Lung (tissue), 12 donors: ENCODE data around the gene DLG2. TPM values are rescaled to one million over a fixed set of nuclear protein-coding genes. Genes with fewer than 3 reads are reported as not detected.

Experiments
- ATAC-seq: fragments of 200-7000 bp; cut with Tn5 transposase; one replicate; pipeline ENCODE4 v1.9.1; 2020; ENCODE audit warnings: moderate number of reproducible peaks; ENCODE audit not compliant: insufficient read depth, low FRiP score
- DNase-seq, 3 donors: peaks; one replicate each; pipeline ENCODE4 v3.0.0-alpha.2; 2013 to 2017
- H3K27ac ChIP-seq, 2 donors: one replicate each; pipeline ENCODE4 v1.5.1; 2013; ENCODE audit warnings: mild to moderate bottlenecking in 2 of 2, moderate library complexity in 2 of 2, control low read depth in 1 of 2, inconsistent platforms in 1 of 2, low read depth in 1 of 2, low read length in 1 of 2
- H3K27me3 ChIP-seq, 3 donors: one replicate each; pipeline ENCODE4 v1.5.1; 2013; ENCODE audit warnings: low read length in 2 of 3; ENCODE audit not compliant: control insufficient read depth in 3 of 3, insufficient read depth in 3 of 3
- H3K36me3 ChIP-seq, 4 donors: one replicate each; pipeline ENCODE4 v1.5.1; 2013; ENCODE audit warnings: low read length in 4 of 4, mild to moderate bottlenecking in 1 of 4, moderate library complexity in 1 of 4; ENCODE audit not compliant: control insufficient read depth in 4 of 4, insufficient read depth in 4 of 4
- H3K4me1 ChIP-seq, 5 donors: one replicate each; pipeline ENCODE4 v1.5.1; 2013; ENCODE audit warnings: low read length in 5 of 5, mild to moderate bottlenecking in 2 of 5, moderate library complexity in 1 of 5; ENCODE audit not compliant: control insufficient read depth in 5 of 5, insufficient read depth in 5 of 5
- H3K4me3 ChIP-seq: one replicate; pipeline ENCODE4 v1.5.1; 2013; ENCODE audit warnings: mild to moderate bottlenecking, control low read depth, moderate library complexity
- H3K9ac ChIP-seq, 2 donors: one replicate each; pipeline ENCODE4 v1.5.1; 2013; ENCODE audit warnings: low read length in 2 of 2, control low read depth in 1 of 2; ENCODE audit not compliant: insufficient read depth in 1 of 2
- H3K9me3 ChIP-seq, 4 donors: one replicate each; pipeline ENCODE4 v1.5.1; 2013; ENCODE audit warnings: low read length in 3 of 4, mild to moderate bottlenecking in 1 of 4, moderate library complexity in 1 of 4; ENCODE audit not compliant: control insufficient read depth in 4 of 4, insufficient read depth in 3 of 4
- CTCF ChIP-seq: IDR thresholded peaks from 2 replicates; pipeline ENCODE4 v1.5.1; 2012; ENCODE audit warnings: mild to moderate bottlenecking; ENCODE audit errors: control extremely low read depth, extremely low read depth
- WGBS, 2 donors: extraction: QIAGEN DNeasy Blood & Tissue Kit; methylation state at CpG; one replicate each; pipeline ENCODE4 v1.1.7; 2013; 5-methylcytosine and 5-hydroxymethylcytosine counted together
- polyA plus RNA-seq, 2 donors: library from polyadenylated mRNA; stranded (reverse); fragments of 200-250 nt; gene quantifications; one replicate each; pipeline ENCODE4 v1.2.1, GENCODE V29; 2013
- total RNA-seq, 2 donors: library from RNA; depleted of rRNA in 1 of 2; stranded (reverse); fragments of >200 nt in 1 of 2; gene quantifications; one replicate each; pipeline ENCODE4 v1.2.1, GENCODE V29; 2014 to 2021
- donor health status: control.
- donor health status: control.
- donor health status: Bipolar disorder and iron deficiency.
- donor health status: healthy.
- donor health status: DM: yes; HTN: yes; CAD: no.

Gene DLG2
- total and polyA plus RNA-seq, 4 donors = 0.32 to 24.1 (median 5.4) TPM

GRCh38 chr11:84036664-84037194 is 1590.4 kb downstream of the DLG2 start:
- Histone ChIP-seq H3K27me3 (no peaks in the 10 kb centered on the region), H3K4me1 (no peaks in the 10 kb centered on the region), H3K9ac (no peak overlapping the region), H3K27ac (no peak overlapping the region), H3K36me3 (no peaks in the 10 kb centered on the region), H3K4me3 (no peak overlapping the region), H3K9me3 (no peaks in the 10 kb centered on the region)
- WGBS, 2 donors = 63 to 73% methylated on average over 2 of the region's 2 CpGs
- no peak for TF ChIP-seq CTCF
- DNase-seq = no peak
- no peak for ATAC-seq

GRCh38 chr11:84035645-84036044 is 1591.5 kb downstream of the DLG2 start:
- TF ChIP-seq CTCF = no peak
- Histone ChIP-seq H3K4me3 (no peak overlapping the region), H3K4me1 (no peaks in the 10 kb centered on the region), H3K27me3 (no peaks in the 10 kb centered on the region), H3K27ac (no peak overlapping the region), H3K36me3 (no peaks in the 10 kb centered on the region), H3K9ac (no peak overlapping the region), H3K9me3 (no peaks in the 10 kb centered on the region)
- ATAC-seq = no peak
- DNase-seq = no peak
- WGBS, 2 donors = 74 to 79% methylated on average over 2 of the region's 2 CpGs

GRCh38 chr11:84034484-84034883 is 1592.7 kb downstream of the DLG2 start:
- ATAC-seq = no peak
- TF ChIP-seq CTCF = no peak
- no peak overlapping the region for H3K4me3 ChIP-seq

GRCh38 chr11:84024266-84024665 is 1602.9 kb downstream of the DLG2 start:
- Histone ChIP-seq H3K4me3 (no peak overlapping the region), H3K36me3 (no peaks in the 10 kb centered on the region), H3K9ac (no peak overlapping the region), H3K27ac (no peak overlapping the region), H3K27me3 (no peaks in the 10 kb centered on the region), H3K9me3 (no peaks in the 10 kb centered on the region), H3K4me1 (no peaks in the 10 kb centered on the region)
- WGBS, 2 donors = 75 to 85% methylated on average over 1 of the region's 1 CpG
- no peak for TF ChIP-seq CTCF
- ATAC-seq (no peak), DNase-seq (no peak)

More at GRCh38 chr11:84034484-84034883, 1592.7 kb downstream of the DLG2 start:
- Histone ChIP-seq H3K9me3 (no peaks in the 10 kb centered on the region), H3K36me3 (no peaks in the 10 kb centered on the region), H3K27ac (no peak overlapping the region), H3K9ac (no peak overlapping the region), H3K4me1 (no peaks in the 10 kb centered on the region), H3K27me3 (no peaks in the 10 kb centered on the region)
- no peak for DNase-seq
